Prostate gland (tissue), 2 donors: ENCODE measurements around the gene CREB3. TPM values are rescaled to one million over a fixed set of nuclear protein-coding genes. Genes with fewer than 3 reads are reported as not detected.

Experiments
- DNase-seq: peaks from one replicate; pipeline ENCODE4 v3.0.0-alpha.2; 2019; ENCODE audit warnings: low spot score
- H3K27ac ChIP-seq, 2 donors: fragments of 200-600 bp; sonication (generic); 2 replicates each; pipeline ENCODE4 v1.5.1; 2017 to 2019
- H3K27me3 ChIP-seq: fragments of 200-600 bp; sonication (generic); replicated peaks from 2 replicates; pipeline ENCODE4 v1.5.1; 2019; ENCODE audit not compliant: insufficient read depth
- H3K36me3 ChIP-seq, 2 donors: fragments of 200-600 bp; sonication (generic); 1 replicate in 1 of 2; 2 replicates in 1 of 2; pipeline versions ENCODE4 v1.5.1 to v1.8.1; 2017 to 2019
- H3K4me1 ChIP-seq: fragments of 200-600 bp; sonication (generic); replicated peaks from 2 replicates; pipeline ENCODE4 v1.5.1; 2019
- H3K4me3 ChIP-seq, 2 donors: fragments of 200-600 bp; sonication (generic); 2 replicates each; pipeline ENCODE4 v1.5.1; 2017 to 2019
- H3K9me3 ChIP-seq: fragments of 200-600 bp; sonication (generic); 2 replicates; pipeline ENCODE4 v1.5.1; 2017
- CTCF ChIP-seq, 4 experiments: fragments of 200-600 bp in 2 of 4; fragments of 450-650 bp in 2 of 4; sonication (generic) in 2 of 4; IDR thresholded peaks; 1 replicate in 3 of 4; 2 replicates in 1 of 4; pipeline ENCODE4 v1.5.1; 2016 to 2019; ENCODE audit warnings: antibody characterized with exemption in 4 of 4, mild to moderate bottlenecking in 2 of 4, moderate library complexity in 2 of 4
- POLR2A ChIP-seq: fragments of 450-650 bp; IDR thresholded peaks from one replicate; pipeline ENCODE4 v1.6.1; 2016; ENCODE audit warnings: antibody characterized with exemption, mild to moderate bottlenecking
- POLR2AphosphoS5 ChIP-seq: sonication (generic); formaldehyde crosslinking; IDR thresholded peaks from one replicate; pipeline ENCODE4 v1.6.1; 2017; ENCODE audit warnings: antibody characterized with exemption
- WGBS: methylation state at CpG from one replicate; pipeline ENCODE4 v1.1.5; 2018; 5-methylcytosine and 5-hydroxymethylcytosine counted together
- intact Hi-C: fragments of 100-400 bp; cut with DNase I; formaldehyde crosslinking; loops from one replicate; pipeline ENCODE4 v1.14.2; 2022
- total RNA-seq, 2 donors: library from RNA; depleted of rRNA; stranded (reverse); fragments of >200 nt; gene quantifications; one replicate each; pipeline ENCODE4 v1.1.0, GENCODE V29; 2016

Gene CREB3
- total RNA-seq, 2 donors from 2014 or later = 60.9 to 120 TPM

DNA sequence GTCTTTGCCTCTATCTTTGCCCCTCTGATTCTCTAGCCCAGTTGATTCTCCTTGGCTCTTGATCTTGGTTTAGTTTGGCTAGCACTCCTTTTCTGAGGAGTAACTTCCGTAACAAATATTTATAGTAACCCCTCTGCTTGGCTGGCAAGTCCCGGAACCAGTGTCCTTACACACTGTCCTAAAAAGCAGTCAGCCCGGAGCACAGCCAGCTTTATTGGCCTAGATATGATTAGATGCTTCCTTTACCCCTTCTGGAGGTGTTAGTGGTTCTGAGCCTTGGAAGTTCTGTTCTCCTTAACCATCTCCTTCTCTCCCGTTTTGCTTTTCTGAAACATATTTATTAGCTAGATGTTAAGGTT lies 38.6 kb downstream of the CREB3 start:
- Histone ChIP-seq H3K36me3 (no peaks in the 10 kb centered on the region), H3K27ac (peak overlapping the region; percentile 22 to 36), H3K27me3 (no peaks in the 10 kb centered on the region), H3K9me3 (no peaks in the 10 kb centered on the region), H3K4me1 (peaks cover 21% of the 10 kb centered on the region), H3K4me3 (no peak overlapping the region)
- peak; percentile 90 for TF ChIP-seq POLR2AphosphoS5
- TF ChIP-seq CTCF (IDR thresholded peaks at IDR 0.05) = no peak
- intact Hi-C loops = no loop called here
- DNase-seq = peak; percentile 81
- WGBS = 9% methylated on average over 4 of the region's 4 CpGs

DNA sequence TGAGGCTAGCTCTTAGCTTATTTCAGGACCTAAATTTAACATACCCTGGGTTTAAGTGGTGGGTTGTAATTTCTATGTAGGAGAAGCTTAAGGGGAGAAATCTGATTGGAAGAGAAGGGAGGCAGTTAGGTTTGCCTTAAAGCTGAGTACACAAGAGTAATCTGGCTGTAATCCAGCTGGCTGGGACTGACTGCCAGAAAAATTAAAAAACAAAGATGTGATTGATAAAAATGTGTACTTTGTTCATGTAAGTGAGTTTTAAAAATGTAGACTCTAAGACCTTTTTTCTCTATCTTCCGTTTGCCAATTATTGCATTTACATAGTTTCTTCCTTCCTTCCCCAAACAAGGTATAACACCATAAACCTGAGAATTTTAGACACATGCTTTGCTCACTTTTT lies 39.1 kb downstream of the CREB3 start:
- TF ChIP-seq POLR2A (no peak), POLR2AphosphoS5 (no peak), CTCF (IDR thresholded peaks at IDR 0.05) (no peak)
- intact Hi-C loops = no loop called here
- Histone ChIP-seq H3K27me3 (no peaks in the 10 kb centered on the region), H3K4me3 (no peak overlapping the region), H3K27ac (peak overlapping the region; percentile 22 to 36), H3K36me3 (no peaks in the 10 kb centered on the region), H3K4me1 (peaks cover 21% of the 10 kb centered on the region), H3K9me3 (no peaks in the 10 kb centered on the region)
- 11% methylated on average over 1 of the region's 1 CpG for WGBS
- peak; percentile 46 for DNase-seq

DNA sequence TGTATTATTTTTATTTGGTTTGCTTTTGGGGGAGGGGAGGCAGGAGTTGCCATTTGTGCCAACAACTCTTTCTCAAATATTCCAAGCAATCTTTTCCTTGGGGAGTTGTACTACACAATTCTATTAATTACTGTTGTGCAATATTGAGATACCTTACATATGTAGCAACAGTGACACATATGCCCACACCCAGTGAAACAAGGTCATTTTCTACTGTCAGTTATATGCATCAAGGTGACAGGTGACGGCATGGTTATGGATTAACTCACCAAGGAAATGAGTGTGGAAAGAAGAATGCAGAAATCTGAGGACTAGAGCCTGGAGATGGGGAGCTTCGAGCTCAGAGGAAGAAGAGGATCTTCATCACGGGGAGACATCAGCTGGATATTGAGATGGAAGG lies 39.5 kb downstream of the CREB3 start:
- H3K36me3 ChIP-seq = no peaks in the 10 kb centered on the region
- no peak overlapping the region for H3K4me3 ChIP-seq
- H3K27ac ChIP-seq = peak overlapping the region; percentile 22 to 36
- no peak for DNase-seq
- 58% methylated on average over 3 of the region's 3 CpGs for WGBS
- no peaks in the 10 kb centered on the region for H3K27me3 ChIP-seq
- no peaks in the 10 kb centered on the region for H3K9me3 ChIP-seq
- peaks cover 21% of the 10 kb centered on the region for H3K4me1 ChIP-seq
- intact Hi-C loops = no loop called here
- TF ChIP-seq POLR2A = no peak
- no peak for TF ChIP-seq CTCF (IDR thresholded peaks at IDR 0.05)
- no peak for TF ChIP-seq POLR2AphosphoS5

GRCh38 chr9:35774907-35775635 lies 42.6 kb downstream of the CREB3 start:
- Histone ChIP-seq H3K4me3 (no peak overlapping the region), H3K9me3 (no peaks in the 10 kb centered on the region), H3K4me1 (peaks cover 21% of the 10 kb centered on the region), H3K36me3 (no peaks in the 10 kb centered on the region), H3K27ac (no peak overlapping the region), H3K27me3 (no peaks in the 10 kb centered on the region)
- intact Hi-C loops = no loop called here
- WGBS = 81% methylated on average over 7 of the region's 7 CpGs
- TF ChIP-seq CTCF (IDR thresholded peaks at IDR 0.05) (no peak), POLR2AphosphoS5 (no peak), POLR2A (no peak)
- DNase-seq = no peak

GRCh38 chr9:35776018-35776417 lies 43.6 kb downstream of the CREB3 start:
- Histone ChIP-seq H3K27ac (no peak overlapping the region), H3K27me3 (no peaks in the 10 kb centered on the region), H3K4me1 (peaks cover 12% of the 10 kb centered on the region), H3K36me3 (no peaks in the 10 kb centered on the region), H3K9me3 (no peaks in the 10 kb centered on the region), H3K4me3 (no peak overlapping the region)
- intact Hi-C loops = no loop called here
- no peak for TF ChIP-seq POLR2A
- no peak for TF ChIP-seq POLR2AphosphoS5
- TF ChIP-seq CTCF (IDR thresholded peaks at IDR 0.05) = no peak
- no peak for DNase-seq
- WGBS = 79% methylated on average over 4 of the region's 4 CpGs
